ENCODE results near the gene NKD2.
"Not testable (repeated sequence)": the region's sequence is repeated elsewhere in the genome, so short reads cannot be mapped to it uniquely, and the experiment has no call there.

Gene NKD2

GRCh38 chr5:1008451-1009358 lies at the start of gene NKD2:
NKD2 (plus strand) TSS chr5:1008802; CDS start chr5:1009058, 256 bp downstream.
- DNase-seq, result no peak

- no peak for DNase-seq
Observed at GRCh38 chr5:959581-960531, 48.7 kb upstream of the NKD2 start.

DNA sequence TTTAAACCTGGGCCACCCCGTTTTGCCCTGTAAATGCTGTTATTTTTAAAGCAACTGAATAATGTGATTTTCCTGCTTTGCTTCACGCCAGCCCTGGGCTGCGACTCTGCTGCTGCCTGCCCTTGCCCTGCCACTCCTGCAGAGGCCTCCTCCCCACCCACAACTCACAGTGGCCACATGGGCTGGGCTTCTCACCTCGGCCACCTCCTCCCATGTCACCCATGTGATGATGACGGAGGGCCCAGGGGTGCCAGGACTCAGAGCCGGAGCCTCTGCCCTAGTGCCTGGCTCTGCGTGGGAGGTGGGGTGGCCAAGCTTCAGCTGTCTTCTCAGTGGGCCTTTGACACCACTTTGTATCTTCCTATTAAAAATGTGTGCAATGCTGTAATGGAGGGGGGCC lies 48.1 kb upstream of the NKD2 start:
- no peak for DNase-seq

DNA sequence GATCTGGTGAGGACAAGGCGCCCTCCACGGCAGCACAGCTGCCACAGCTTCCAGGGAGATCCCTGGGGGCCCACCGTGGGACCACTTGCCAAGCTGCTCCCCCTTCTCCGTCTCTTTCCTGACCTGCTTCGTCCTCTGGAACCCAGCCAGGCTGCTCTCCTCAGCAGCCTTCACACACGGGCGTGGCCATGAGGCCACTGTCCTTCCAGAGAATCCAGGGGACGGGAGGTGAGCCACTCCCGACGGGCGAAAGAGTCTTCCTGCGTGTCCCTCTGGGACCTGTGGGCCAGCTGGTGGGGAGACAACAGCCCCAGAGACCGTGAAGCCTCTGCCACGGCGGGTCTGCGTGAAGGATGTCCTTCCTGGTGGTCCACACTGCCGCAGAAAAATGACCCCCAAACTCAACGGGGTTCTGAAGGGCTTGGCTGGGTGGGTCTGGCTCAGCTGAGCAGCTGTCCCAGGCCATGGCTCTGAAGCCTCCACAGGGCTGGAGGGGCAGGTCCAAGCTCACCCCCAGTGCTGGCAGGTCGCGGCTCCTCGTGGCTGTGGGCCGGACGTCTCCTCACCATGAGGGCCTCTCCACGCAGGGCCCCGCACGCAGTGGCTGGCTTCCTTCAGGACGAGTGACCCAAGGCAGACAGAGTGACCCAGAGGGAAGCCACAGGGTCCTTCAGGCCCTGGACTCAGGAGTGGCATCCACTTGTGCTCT lies 47.4 kb upstream of the NKD2 start:
- no peak for DNase-seq

DNA sequence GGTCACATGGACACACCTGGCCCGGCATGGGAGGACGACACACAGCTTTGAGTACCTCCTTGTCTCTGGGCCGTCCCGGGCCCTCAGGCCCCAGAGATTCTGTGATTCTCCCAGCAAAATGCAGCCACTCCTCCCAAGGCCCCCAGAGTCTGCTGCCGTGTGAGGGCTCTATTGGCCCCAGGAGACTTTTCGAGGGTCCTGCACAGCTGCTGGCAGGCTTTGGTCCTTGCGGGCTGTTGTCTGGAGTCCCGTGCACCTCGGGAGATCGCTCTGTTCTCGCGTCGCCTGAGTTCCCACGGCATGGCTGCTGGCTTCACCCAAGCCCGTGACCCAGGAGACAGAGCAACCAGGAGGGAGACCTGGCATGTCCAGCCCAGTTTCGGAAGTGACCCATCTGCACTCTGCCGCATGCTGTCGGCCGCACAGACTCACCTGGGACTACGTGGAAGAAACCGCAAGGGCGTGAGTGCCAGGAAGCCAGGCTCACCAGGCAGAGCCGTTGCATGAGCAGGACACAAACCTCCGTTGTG lies 46.8 kb upstream of the NKD2 start:
- DNase-seq, result no peak

- DNase-seq, result no peak
Observed at GRCh38 chr5:962386-962785, 46.2 kb upstream of the NKD2 start.

GRCh38 chr5:962801-963200 lies 45.8 kb upstream of the NKD2 start:
- no peak for DNase-seq

DNA sequence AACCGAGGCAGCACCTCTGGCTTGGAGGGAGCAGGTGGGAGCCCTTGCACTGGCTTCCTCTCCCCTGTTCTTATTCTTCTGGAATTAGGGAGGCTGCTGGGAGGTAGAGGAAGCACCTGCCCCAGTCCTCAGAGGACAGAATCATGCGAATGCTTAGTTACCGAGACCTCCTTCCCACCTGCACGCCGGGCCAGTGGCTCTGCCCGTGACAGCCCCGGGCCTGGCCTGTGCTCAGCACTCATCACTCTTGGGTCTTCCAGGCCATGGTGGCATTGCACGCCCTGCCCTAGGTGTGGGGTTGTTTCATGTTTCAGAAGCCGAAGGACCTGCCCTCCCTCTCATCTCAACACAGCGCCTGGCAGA lies 45.3 kb upstream of the NKD2 start:
- no peak for DNase-seq

GRCh38 chr5:963673-964531 lies 44.7 kb upstream of the NKD2 start:
- DNase-seq, result peak; percentile 13

DNA sequence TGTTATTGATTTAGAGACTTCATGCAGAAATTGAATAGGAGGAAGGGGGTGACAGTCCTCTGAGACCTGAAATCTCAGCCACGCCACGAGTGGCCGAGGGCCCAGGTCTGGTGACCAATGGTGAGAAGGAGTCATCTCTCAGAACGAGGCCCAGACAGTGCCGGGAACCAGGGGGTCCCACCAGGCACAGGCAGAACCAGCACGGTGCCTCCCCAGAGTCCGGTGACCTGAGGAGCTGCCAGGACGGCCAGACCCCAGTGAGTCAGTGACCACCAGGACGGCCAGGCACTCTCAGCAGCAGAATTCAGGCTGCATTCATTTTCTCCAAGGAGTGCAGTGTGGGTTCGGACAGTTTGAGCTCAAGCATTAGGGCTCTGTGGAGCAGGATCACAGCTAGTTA lies 43.8 kb upstream of the NKD2 start:
- no peak for DNase-seq

GRCh38 chr5:965604-966344 lies 42.8 kb upstream of the NKD2 start:
- no peak for DNase-seq

- no peak for DNase-seq
Observed at GRCh38 chr5:966345-966710, 42.3 kb upstream of the NKD2 start.

DNA sequence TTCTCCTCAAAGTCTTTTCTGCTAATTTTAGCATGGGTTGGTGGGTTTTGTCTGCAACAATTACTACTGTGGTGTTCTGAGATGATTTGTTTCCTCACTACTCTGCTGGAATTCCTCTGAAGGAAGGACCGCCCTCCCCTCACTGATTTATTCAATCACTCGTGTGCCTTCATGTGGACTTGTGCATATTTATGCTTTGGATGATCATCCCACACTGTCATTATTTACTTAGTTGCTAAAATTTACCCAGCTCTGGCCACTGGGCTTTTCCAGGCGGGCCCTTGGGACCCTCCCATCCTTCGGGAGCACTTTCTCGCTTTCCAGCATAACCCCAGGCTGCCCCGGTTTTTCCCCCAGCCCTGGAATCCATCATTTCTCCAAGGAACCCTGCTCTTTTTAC lies 41.7 kb upstream of the NKD2 start:
- no peak for DNase-seq

DNA sequence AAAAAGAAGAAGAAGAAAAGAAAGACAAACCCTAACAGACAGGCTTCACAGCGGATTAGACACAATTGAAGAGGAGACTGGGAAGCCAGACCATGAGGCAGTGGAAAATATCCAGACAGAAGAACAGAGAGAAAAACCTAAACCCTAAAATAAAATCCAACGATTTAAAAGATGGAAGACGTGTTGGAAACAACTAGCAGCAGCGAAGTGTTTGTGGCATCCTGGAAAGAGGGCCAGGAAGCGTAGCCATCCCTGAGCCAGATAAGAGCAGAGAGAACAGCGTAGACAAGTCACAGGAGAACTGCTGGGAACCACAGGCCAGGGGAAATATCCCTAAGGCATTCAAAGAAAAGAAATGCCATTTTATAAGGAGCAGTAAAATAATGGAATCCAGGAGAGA lies 39.7 kb upstream of the NKD2 start:
- no peak for DNase-seq

DNA sequence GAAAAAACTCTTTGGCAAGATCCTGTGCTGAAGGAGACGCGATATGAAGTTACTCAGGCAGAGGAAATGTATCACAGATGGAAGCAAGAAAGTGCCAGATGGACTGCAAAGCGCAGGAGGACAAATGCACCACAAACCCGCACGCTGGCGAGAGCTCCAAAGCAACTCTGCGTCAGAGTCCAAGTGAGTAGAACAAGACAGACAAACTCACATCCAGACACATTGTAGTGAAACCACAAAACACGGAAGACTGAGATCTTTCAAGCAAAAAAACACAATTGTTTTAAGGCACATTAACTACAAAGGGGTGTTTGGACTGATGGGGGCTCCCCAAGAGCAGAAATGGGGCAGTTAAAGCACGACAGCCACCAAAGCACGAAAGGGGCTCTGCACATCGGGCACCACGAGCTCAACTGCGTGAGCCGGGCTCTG lies 39.2 kb upstream of the NKD2 start:
- no peak for DNase-seq

DNA sequence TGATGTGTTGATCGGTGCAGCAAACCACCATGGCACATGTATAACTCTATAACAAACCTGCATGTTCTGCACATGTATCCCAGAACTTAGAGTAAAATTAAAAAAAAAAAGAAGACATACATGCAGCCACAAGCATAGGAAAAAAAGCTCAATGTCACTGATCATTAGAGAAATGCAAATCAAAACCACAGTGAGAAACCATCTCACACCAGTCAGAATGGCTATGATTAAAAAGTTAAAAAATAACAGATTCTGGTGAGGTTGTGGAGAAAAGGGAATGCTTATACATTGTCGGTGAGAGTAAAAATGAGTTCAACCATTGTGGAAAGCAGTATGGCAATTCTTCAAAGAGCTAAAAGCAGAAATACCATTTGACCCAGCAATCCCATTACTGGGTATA lies 36.0 kb upstream of the NKD2 start:
- not testable (repeated sequence) for DNase-seq

DNA sequence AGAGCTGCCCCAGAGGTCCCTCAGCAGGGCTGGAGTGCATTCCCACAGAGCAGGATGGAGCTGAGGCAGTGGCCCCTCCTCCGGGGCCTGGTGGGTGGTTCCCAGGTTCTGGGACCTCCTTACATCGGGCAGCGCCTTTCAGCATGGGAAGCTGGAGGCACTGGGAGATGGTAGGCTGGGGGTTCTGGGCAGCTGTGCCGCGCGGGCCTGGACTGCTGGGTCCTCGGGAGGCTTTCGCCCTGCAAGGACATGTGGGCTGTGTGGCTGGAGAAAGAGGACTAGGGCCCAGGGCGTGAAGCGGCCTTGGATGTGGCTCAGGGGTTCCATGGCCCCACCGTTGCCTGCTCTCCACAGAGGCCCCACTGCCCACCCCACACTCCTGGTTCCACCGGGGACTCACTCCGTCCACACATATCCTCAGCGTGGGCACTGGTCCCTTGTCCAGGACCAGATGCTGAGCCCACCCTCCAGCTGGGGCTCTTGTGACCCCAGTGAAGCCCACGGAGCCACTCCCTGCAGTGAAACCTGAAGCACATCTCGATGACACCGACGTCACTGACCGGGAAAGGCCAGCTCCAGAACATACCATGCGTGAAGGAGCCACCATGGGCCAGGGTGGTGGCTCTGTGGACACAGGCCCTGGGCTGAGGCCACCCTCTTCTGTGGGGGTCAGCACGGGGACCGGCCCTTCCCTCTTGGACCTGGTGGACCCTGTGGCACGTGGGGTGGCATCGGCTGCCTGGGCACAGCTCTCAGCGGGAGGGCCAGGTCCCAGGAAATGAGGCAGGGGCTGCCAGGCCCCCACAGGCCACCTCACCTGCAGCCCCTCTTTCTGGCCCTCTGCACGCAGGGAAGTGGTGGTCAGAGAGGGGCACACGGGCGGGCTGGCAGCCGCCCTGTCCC lies 31.5 kb upstream of the NKD2 start:
- DNase-seq, result no peak

DNA sequence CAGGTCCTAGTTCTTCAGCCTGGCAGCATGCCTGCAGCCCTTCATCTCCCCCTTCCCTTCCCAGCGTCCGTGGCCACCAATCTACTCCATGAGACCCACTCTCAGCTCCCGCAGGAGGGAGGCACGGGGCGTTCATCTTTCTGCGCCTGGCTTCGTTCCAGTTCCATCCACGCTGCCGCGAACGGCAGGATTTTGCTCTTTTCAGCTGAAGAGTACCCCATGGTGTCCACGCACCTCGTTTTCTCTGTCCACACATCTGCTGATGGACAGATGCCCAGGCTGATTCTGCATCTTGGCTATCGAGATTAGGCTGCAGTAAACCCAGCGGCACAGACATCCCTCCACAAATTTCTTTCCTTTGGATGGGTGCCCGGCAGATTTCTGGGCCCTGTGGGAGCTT lies 30.5 kb upstream of the NKD2 start:
- no peak for DNase-seq

DNA sequence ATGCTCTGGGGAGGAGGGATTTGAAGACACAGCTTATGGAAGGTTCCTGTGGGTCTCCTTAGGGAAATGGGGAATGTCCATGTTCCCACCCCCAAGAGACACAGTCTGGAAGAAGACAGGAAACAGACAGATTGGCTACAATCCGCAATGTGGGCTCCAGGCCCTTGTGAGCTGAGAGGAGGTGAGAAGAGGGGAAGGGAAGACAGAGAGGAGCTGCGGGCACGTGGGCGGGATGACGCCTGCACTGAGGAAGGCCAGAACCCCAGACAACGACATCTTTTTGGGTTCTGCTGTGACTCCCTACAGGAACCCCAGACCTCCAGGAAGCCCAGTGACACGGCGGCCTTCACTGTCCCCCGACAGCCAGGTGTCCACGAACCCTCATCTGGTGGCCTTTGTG lies 29.9 kb upstream of the NKD2 start:
- no peak for DNase-seq

Measured in HCEC 1CT (cell line).